Transverse colon (tissue), 4 donors: ENCODE results near the gene TMEM235. TPM values are rescaled to one million over a fixed set of nuclear protein-coding genes. Genes with fewer than 3 reads are reported as not detected.
A peak's percentile ranks its signal among the peaks of the same experiment; 100 is the strongest.

Experiments used
- DNase-seq: peaks from one replicate; pipeline ENCODE4 v3.0.0-alpha.2; 2019
- H3K27ac ChIP-seq, 4 donors: fragments of 200-600 bp; sonication (generic); 2 replicates each; pipeline ENCODE4 v1.5.1; 2016 to 2018; ENCODE audit warnings: inconsistent platforms in 4 of 4
- H3K27me3 ChIP-seq: fragments of 200-600 bp; sonication (generic); 2 replicates; pipeline ENCODE4 v1.5.1; 2017; ENCODE audit warnings: inconsistent platforms
- H3K36me3 ChIP-seq, 4 donors: fragments of 200-600 bp; sonication (generic); 2 replicates each; pipeline ENCODE4 v1.5.1; 2017 to 2019; ENCODE audit warnings: inconsistent platforms in 4 of 4
- H3K4me1 ChIP-seq, 4 donors: fragments of 200-600 bp; sonication (generic); 2 replicates each; pipeline ENCODE4 v1.5.1; 2017 to 2020; ENCODE audit warnings: inconsistent platforms in 4 of 4
- H3K4me3 ChIP-seq, 4 donors: fragments of 200-600 bp; sonication (generic); 1 replicate in 1 of 4; 2 replicates in 3 of 4; pipeline versions ENCODE4 v1.5.1 to v1.6.1; 2017 to 2019; ENCODE audit warnings: inconsistent platforms in 4 of 4
- H3K9me3 ChIP-seq, 2 donors: fragments of 200-600 bp; sonication (generic); 2 replicates each; pipeline ENCODE4 v1.5.1; 2017 to 2019; ENCODE audit warnings: inconsistent platforms in 2 of 2
- EP300 ChIP-seq: sonication (generic); formaldehyde crosslinking; IDR thresholded peaks from one replicate; pipeline ENCODE4 v1.6.1; 2017; ENCODE audit warnings: antibody characterized with exemption, low read depth
- POLR2A ChIP-seq: fragments of 450-650 bp; IDR thresholded peaks from one replicate; pipeline ENCODE4 v1.6.1; 2016; ENCODE audit warnings: antibody characterized with exemption, mild to moderate bottlenecking, moderate library complexity
- POLR2AphosphoS5 ChIP-seq, 3 donors: sonication (generic); formaldehyde crosslinking; IDR thresholded peaks; one replicate each; pipeline ENCODE4 v1.6.1; 2016; ENCODE audit warnings: antibody characterized with exemption in 3 of 3
- WGBS, 2 donors: methylation state at CpG; one replicate each; pipeline ENCODE4 v1.1.5; 2018; ENCODE audit warnings: low coverage in 1 of 2; 5-methylcytosine and 5-hydroxymethylcytosine counted together
- in situ Hi-C, 4 donors: fragments of 200-750 bp; cut with MboI; loops; one replicate each; pipeline versions ENCODE4 v1.15.0 to v1.15.1; 2017; ENCODE audit warnings: low sequenced_read_pairs in 3 of 4, low pct_ligation_motif_present in 1 of 4, low pct_unique_long_range_greater_than_20kb in 1 of 4
- intact Hi-C: fragments of 100-400 bp; cut with DNase I; formaldehyde crosslinking; loops from one replicate; pipeline ENCODE4 v1.15.1; 2023; ENCODE audit warnings: low total_unique reads
- total RNA-seq, 4 donors: library from RNA; depleted of rRNA; stranded (reverse); fragments of >200 nt; gene quantifications; one replicate each; pipeline ENCODE4 v1.1.0, GENCODE V29; 2016
- TF ChIP-seq, protein P1 (sequence below), 5 experiments: fragments of 200-600 bp in 3 of 5; fragments of 450-650 bp in 2 of 5; sonication (generic) in 3 of 5; IDR thresholded peaks; 1 replicate in 2 of 5; 2 replicates in 3 of 5; pipeline ENCODE4 v1.5.1; 2016 to 2017; ENCODE audit warnings: antibody characterized with exemption in 5 of 5, inconsistent platforms in 3 of 5, mild to moderate bottlenecking in 2 of 5, moderate library complexity in 1 of 5

TMEM235 gene
- total RNA-seq, 4 donors from 2014 or later: not detected

DNA sequence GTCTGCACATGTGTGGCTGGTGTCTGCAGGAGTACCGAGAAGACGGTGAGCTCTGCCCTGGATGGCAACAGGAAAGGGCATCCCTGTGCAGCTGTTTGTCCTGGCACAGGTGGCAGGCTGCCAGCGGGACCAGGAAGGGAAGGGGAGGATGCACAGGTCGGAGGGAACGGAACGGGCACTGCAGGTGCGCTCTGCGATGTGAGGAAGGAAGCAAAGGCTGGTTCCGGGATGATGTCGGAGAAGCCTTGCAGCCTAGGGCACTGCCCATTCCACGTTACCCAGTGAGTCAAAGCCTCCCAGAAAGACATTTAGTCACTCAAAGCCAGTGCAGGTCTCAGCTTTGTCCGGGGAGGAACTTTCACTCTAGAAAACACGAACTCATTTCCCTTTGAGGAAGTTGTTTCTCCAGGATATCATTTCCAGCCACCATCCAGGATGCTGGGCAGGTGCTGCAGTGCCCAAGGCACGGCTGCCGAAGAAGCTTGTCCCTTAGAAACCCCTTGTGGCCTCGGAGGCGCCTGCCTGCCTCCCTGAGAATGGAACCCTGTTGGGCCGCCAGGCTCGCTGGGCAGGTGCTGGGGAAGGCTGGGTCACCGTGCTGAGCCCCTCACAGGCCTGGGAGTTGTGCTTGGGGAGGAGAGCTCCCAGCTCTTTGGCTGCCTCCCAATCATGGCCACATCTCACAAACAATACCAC, 4.5 kb upstream of the TMEM235 start:
- H3K36me3 ChIP-seq: no peaks in the 10 kb centered on the region
- no peak overlapping the region for H3K27ac ChIP-seq
- in situ Hi-C loops: no loop called here
- 56% methylated on average over 20 of the region's 20 CpGs; no CpG with 5 or more reads in 1 of the 2 donors for WGBS, 2 donors
- H3K27me3 ChIP-seq: peaks cover 34% of the 10 kb centered on the region
- DNase-seq: peak; percentile 25
- no peak overlapping the region for H3K4me3 ChIP-seq
- H3K9me3 ChIP-seq: no peaks in the 10 kb centered on the region
- TF ChIP-seq, protein P1, sequence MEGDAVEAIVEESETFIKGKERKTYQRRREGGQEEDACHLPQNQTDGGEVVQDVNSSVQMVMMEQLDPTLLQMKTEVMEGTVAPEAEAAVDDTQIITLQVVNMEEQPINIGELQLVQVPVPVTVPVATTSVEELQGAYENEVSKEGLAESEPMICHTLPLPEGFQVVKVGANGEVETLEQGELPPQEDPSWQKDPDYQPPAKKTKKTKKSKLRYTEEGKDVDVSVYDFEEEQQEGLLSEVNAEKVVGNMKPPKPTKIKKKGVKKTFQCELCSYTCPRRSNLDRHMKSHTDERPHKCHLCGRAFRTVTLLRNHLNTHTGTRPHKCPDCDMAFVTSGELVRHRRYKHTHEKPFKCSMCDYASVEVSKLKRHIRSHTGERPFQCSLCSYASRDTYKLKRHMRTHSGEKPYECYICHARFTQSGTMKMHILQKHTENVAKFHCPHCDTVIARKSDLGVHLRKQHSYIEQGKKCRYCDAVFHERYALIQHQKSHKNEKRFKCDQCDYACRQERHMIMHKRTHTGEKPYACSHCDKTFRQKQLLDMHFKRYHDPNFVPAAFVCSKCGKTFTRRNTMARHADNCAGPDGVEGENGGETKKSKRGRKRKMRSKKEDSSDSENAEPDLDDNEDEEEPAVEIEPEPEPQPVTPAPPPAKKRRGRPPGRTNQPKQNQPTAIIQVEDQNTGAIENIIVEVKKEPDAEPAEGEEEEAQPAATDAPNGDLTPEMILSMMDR (IDR thresholded peaks at IDR 0.05): no peak
- intact Hi-C loops: no loop called here
- peaks cover 0 to 3% (median 0%) of the 10 kb centered on the region in 4 donors for H3K4me1 ChIP-seq

DNA sequence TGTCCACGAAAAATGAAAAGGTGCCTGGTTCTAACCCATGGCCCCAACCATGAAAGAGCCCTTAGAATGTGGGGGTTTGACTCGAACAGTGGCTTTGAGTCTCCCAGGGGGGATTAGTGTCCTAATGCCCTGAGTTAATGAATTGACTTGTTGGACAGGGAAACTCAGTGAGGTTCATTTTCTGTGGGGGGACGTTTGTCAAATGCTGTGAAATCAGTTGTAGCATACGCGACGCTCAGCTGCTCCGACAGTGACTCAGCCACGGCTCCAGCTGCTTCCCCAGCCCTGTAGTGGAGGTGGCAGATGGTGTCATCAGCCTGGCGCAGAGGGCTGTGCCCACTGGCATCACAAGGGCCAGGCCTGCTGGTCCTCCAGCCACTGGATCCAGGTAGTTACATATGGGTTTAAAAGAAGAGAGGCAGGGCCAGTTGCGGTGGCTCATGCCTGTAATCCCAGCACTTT, 3.9 kb upstream of the TMEM235 start:
- Histone ChIP-seq H3K27me3 (peaks cover 40% of the 10 kb centered on the region), H3K4me3 (no peak overlapping the region), H3K36me3 (no peaks in the 10 kb centered on the region), H3K9me3 (no peaks in the 10 kb centered on the region), H3K27ac (no peak overlapping the region), H3K4me1 (peaks cover 0 to 3% (median 0%) of the 10 kb centered on the region in 4 donors)
- no peak for TF ChIP-seq POLR2AphosphoS5 (IDR thresholded peaks at IDR 0.05)
- no peak for TF ChIP-seq EP300
- TF ChIP-seq, protein P1 (IDR thresholded peaks at IDR 0.05): no peak
- TF ChIP-seq POLR2A: no peak
- WGBS, 2 donors: 76 to 94% methylated on average over 3 to 10 of the region's 10 CpGs
- no peak for DNase-seq
- in situ Hi-C loops: no loop called here
- intact Hi-C loops: no loop called here

DNA sequence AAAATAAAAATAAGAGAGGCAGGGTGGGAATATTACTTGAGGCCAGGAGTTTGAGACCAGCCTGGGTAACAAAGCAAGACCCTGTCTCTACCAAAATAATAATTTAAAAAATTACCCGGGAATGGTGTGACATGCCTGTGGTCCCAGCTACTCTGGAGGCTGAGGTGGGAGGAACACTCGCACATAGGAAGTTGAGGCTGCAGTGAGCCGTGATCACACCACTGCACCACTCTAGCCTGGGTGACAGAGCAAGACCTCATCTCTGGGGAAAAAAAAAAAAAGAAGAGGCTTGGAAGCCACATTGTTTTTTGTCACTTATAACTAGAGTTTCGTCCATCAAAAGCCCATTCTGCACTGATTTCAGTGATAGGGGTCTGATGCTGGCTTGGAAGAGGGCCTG, 3.3 kb upstream of the TMEM235 start:
- intact Hi-C loops: no loop called here
- H3K27me3 ChIP-seq: peaks cover 47% of the 10 kb centered on the region
- H3K4me1 ChIP-seq: peaks cover 0 to 3% (median 0%) of the 10 kb centered on the region in 4 donors
- H3K36me3 ChIP-seq: no peaks in the 10 kb centered on the region
- no peak for DNase-seq
- in situ Hi-C loops: no loop called here
- H3K9me3 ChIP-seq: no peaks in the 10 kb centered on the region
- 80% methylated on average over 1 to 4 of the region's 4 CpGs for WGBS, 2 donors
- no peak for TF ChIP-seq POLR2AphosphoS5 (IDR thresholded peaks at IDR 0.05)
- TF ChIP-seq POLR2A: no peak
- no peak for TF ChIP-seq EP300
- TF ChIP-seq, protein P1 (IDR thresholded peaks at IDR 0.05): no peak
- no peak overlapping the region for H3K4me3 ChIP-seq
- no peak overlapping the region for H3K27ac ChIP-seq

DNA sequence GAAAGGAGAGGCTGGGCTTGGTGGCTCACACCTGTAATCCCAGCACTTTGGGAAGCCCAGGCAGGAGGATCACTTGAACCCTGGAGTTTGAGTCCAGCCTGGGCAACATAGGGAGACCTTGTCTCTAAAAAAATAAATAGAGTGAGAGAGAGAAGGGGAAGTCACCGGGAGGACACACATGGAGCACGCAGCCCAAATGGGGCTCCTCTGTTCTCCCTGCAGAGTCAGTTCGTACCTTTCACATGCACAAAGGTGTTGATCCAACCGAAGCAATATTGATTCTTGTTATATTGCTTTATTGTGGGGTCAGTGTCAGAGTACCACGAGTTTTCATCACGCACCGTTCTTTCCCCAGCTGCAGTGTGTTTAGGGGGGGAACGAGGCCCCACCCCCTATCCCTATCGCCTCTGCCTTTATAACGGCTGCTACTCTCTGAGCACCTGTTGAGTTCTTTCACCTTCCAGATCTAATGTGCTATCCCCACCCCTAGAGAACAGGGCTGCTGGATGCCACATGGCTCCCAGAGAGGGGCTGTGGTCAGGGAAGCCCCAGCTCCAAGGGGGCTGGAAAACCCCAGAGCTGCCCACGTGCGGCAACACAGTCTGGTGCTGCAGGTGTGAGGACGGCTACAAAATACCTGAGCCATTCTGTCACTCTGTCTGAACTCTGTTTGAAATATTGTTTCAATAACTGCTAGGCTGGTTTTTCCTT, 1.0 kb upstream of the TMEM235 start:
- Histone ChIP-seq H3K4me3 (no peak overlapping the region), H3K27me3 (peaks cover 48% of the 10 kb centered on the region), H3K9me3 (no peaks in the 10 kb centered on the region), H3K27ac (no peak overlapping the region), H3K36me3 (no peaks in the 10 kb centered on the region), H3K4me1 (peaks cover 0 to 3% (median 0%) of the 10 kb centered on the region in 4 donors)
- TF ChIP-seq POLR2AphosphoS5 (IDR thresholded peaks at IDR 0.05) (no peak), POLR2A (no peak), EP300 (no peak)
- TF ChIP-seq, protein P1 (IDR thresholded peaks at IDR 0.05): no peak
- in situ Hi-C loops: no loop called here
- WGBS, 2 donors: 25 to 40% methylated on average over 10 to 13 of the region's 13 CpGs
- intact Hi-C loops: no loop called here
- DNase-seq: no peak
